GM23338 (cell line): ENCODE measurements around the gene YJEFN3. TPM values are rescaled to one million over a fixed set of nuclear protein-coding genes. Genes with fewer than 3 reads are reported as not detected.

ENCODE experiments used
- ATAC-seq: fragments of 200-7000 bp; cut with Tn5 transposase; 3 replicates; pipeline ENCODE4 v1.9.1; 2020
- DNase-seq: peaks from one replicate; pipeline ENCODE4 v3.0.0-alpha.2; 2015; ENCODE audit warnings: low spot score
- H2AFZ ChIP-seq: fragments of 200-600 bp; sonication (generic); 2 replicates; pipeline ENCODE4 v1.8.0; 2016; ENCODE audit warnings: antibody characterized with exemption, mild to moderate bottlenecking, moderate library complexity
- H3F3A ChIP-seq: fragments of 200-600 bp; sonication (generic); replicated peaks from 2 replicates; pipeline ENCODE4 v1.8.0; 2017; ENCODE audit warnings: antibody characterized with exemption, mixed run types, low read depth
- H3K27ac ChIP-seq: fragments of 200-600 bp; sonication (generic); 2 replicates; pipeline ENCODE4 v1.6.1; 2016; ENCODE audit warnings: low read depth
- H3K27me3 ChIP-seq: fragments of 200-600 bp; sonication (generic); 2 replicates; pipeline ENCODE4 v1.8.0; 2016; ENCODE audit warnings: mild to moderate bottlenecking, mixed run types, moderate library complexity; ENCODE audit not compliant: insufficient read depth
- H3K36me3 ChIP-seq: fragments of 200-600 bp; sonication (generic); 2 replicates; pipeline ENCODE4 v1.8.0; 2016; ENCODE audit warnings: mild to moderate bottlenecking; ENCODE audit not compliant: insufficient read depth
- H3K4me1 ChIP-seq: fragments of 200-600 bp; sonication (generic); 2 replicates; pipeline ENCODE4 v1.8.0; 2016; ENCODE audit warnings: mild to moderate bottlenecking, moderate library complexity; ENCODE audit not compliant: insufficient read depth
- H3K4me2 ChIP-seq: fragments of 200-600 bp; sonication (generic); 2 replicates; pipeline ENCODE4 v1.7.1; 2017; ENCODE audit warnings: mixed run types
- H3K4me3 ChIP-seq: fragments of 200-600 bp; sonication (generic); 2 replicates; pipeline ENCODE4 v1.6.1; 2016; ENCODE audit warnings: mixed run types
- H3K79me2 ChIP-seq: fragments of 200-600 bp; sonication (generic); replicated peaks from 2 replicates; pipeline ENCODE4 v1.8.0; 2017; ENCODE audit warnings: mild to moderate bottlenecking; ENCODE audit not compliant: insufficient read depth
- H3K9me2 ChIP-seq: fragments of 200-600 bp; sonication (generic); 2 replicates; pipeline ENCODE4 v1.8.0; 2017; ENCODE audit not compliant: insufficient read depth
- H4K20me1 ChIP-seq: fragments of 200-600 bp; sonication (generic); replicated peaks from 2 replicates; pipeline ENCODE4 v1.8.0; 2017; ENCODE audit warnings: mild to moderate bottlenecking; ENCODE audit not compliant: insufficient read depth
- H3K27ac Mint-ChIP-seq: 2 replicates; pipeline ENCODE4 v1.8.0; 2020; ENCODE audit warnings: inconsistent platforms, mild to moderate bottlenecking, moderate library complexity, mixed read lengths
- H3K27me3 Mint-ChIP-seq: 3 replicates; pipeline ENCODE4 v1.8.0; 2022; ENCODE audit warnings: low read depth, mild to moderate bottlenecking, moderate library complexity, mixed read lengths, inconsistent platforms; ENCODE audit not compliant: insufficient read depth, poor library complexity
- H3K36me3 Mint-ChIP-seq: 3 replicates; pipeline ENCODE4 v1.8.0; 2021; ENCODE audit warnings: low read depth, mild to moderate bottlenecking, inconsistent platforms, moderate library complexity, mixed read lengths
- H3K4me1 Mint-ChIP-seq: 3 replicates; pipeline ENCODE4 v1.8.0; 2020; ENCODE audit warnings: mild to moderate bottlenecking, inconsistent platforms, mixed read lengths
- H3K4me3 Mint-ChIP-seq: 3 replicates; pipeline ENCODE4 v1.8.0; 2021; ENCODE audit warnings: moderate library complexity, mild to moderate bottlenecking, inconsistent platforms, mixed read lengths
- H3K9me3 Mint-ChIP-seq: 3 replicates; pipeline ENCODE4 v1.8.0; 2020; ENCODE audit warnings: moderate library complexity, mild to moderate bottlenecking, inconsistent platforms, mixed read lengths
- CREB1 ChIP-seq: fragments of 250-450 bp; sonication (Bioruptor Pico); IDR thresholded peaks from 2 replicates; pipeline ENCODE4 v1.5.0; 2020; ENCODE audit warnings: low read depth, mild to moderate bottlenecking, moderate library complexity
- ETS1 ChIP-seq: IDR thresholded peaks from 2 replicates; pipeline ENCODE4 v1.6.1; 2016; ENCODE audit warnings: antibody characterized with exemption
- EZH2 ChIP-seq: fragments of 200-600 bp; sonication (generic); IDR thresholded peaks from one replicate; pipeline ENCODE4 v1.8.0; 2017; ENCODE audit warnings: antibody characterized with exemption, mild to moderate bottlenecking, low read depth; ENCODE audit not compliant: unreplicated experiment
- EZH2phosphoT487 ChIP-seq: fragments of 200-600 bp; sonication (generic); IDR thresholded peaks from one replicate; pipeline ENCODE4 v1.8.1; 2018; ENCODE audit warnings: antibody characterized with exemption; ENCODE audit not compliant: unreplicated experiment
- JUNB ChIP-seq: IDR thresholded peaks from one replicate; pipeline ENCODE4 v1.6.1; 2016; ENCODE audit warnings: antibody characterized with exemption; ENCODE audit not compliant: unreplicated experiment
- NANOG ChIP-seq: IDR thresholded peaks from 2 replicates; pipeline ENCODE4 v1.6.1; 2016; ENCODE audit warnings: antibody characterized with exemption, borderline replicate concordance
- POLR2AphosphoS5 ChIP-seq: IDR thresholded peaks from 2 replicates; pipeline ENCODE4 v1.6.1; 2016; ENCODE audit warnings: antibody characterized with exemption, low read depth
- REST ChIP-seq: IDR thresholded peaks from one replicate; pipeline ENCODE4 v1.6.1; 2018; ENCODE audit warnings: antibody characterized with exemption; ENCODE audit not compliant: unreplicated experiment
- STAT1 ChIP-seq: IDR thresholded peaks from one replicate; pipeline ENCODE4 v1.6.1; 2016; ENCODE audit warnings: antibody characterized with exemption; ENCODE audit not compliant: unreplicated experiment
- ZNF114 ChIP-seq: fragments of 250-450 bp; sonication (Bioruptor Pico); IDR thresholded peaks from 2 replicates; pipeline ENCODE4 v1.5.0; 2020; ENCODE audit warnings: mild to moderate bottlenecking, moderate library complexity
- ZNF331 ChIP-seq: fragments of 250-450 bp; sonication (Bioruptor Pico); IDR thresholded peaks from 2 replicates; pipeline ENCODE4 v1.5.0; 2020; ENCODE audit warnings: low read depth, mild to moderate bottlenecking, moderate library complexity
- ZNF462 ChIP-seq: fragments of 250-450 bp; sonication (Bioruptor Pico); IDR thresholded peaks from 2 replicates; pipeline ENCODE4 v1.5.0; 2020; ENCODE audit warnings: mild to moderate bottlenecking, moderate library complexity
- polyA plus RNA-seq: library from polyadenylated mRNA; unstranded; fragments of >200 nt; fragmentation: Nextera tagmentation; extraction: Ambion mirVana; gene quantifications from 2 replicates; pipeline ENCODE4 v1.2.1, GENCODE V29; 2016
- total RNA-seq: library from RNA; depleted of rRNA; stranded (reverse); fragments of >200 nt; shearing (Covaris generic); gene quantifications from 2 replicates; pipeline ENCODE4 v1.2.3, GENCODE V29; 2014
- TF ChIP-seq, protein P1 (sequence below), 2 experiments: fragments of 200-600 bp in 1 of 2; sonication (generic) in 1 of 2; conservative IDR thresholded peaks; 2 replicates each; pipeline versions ENCODE4 v1.5.1 to v1.6.1; 2016 to 2017; ENCODE audit warnings: antibody characterized with exemption in 2 of 2, low read depth in 2 of 2, mild to moderate bottlenecking in 2 of 2, moderate library complexity in 1 of 2

Gene YJEFN3
- total and polyA plus RNA-seq, 2 experiments from 2014 or later: 3.5 to 6.5 TPM

- ATAC-seq (no peak), DNase-seq (no peak)
- no peak overlapping the region for H3K4me3 ChIP-seq
- no peak overlapping the region for H3K4me2 ChIP-seq
- Mint-ChIP-seq H3K27ac (no peak overlapping the region; the same call in 1 of the 2 replicates), H3K27me3 (peaks cover 26% of the 10 kb centered on the region), H3K4me3 (no peak overlapping the region), H3K9me3 (no peaks in the 10 kb centered on the region), H3K4me1 (peaks cover 36% of the 10 kb centered on the region), H3K36me3 (peaks cover 56% of the 10 kb centered on the region)
- H3F3A ChIP-seq: peaks cover 20% of the 10 kb centered on the region
- peaks cover 27% of the 10 kb centered on the region for H4K20me1 ChIP-seq
- peaks cover 22% of the 10 kb centered on the region for H3K4me1 ChIP-seq
- H3K36me3 ChIP-seq: peaks cover 11% of the 10 kb centered on the region; the same call in 1 of the 2 replicates
- no peaks in the 10 kb centered on the region for H3K9me2 ChIP-seq
- no peak overlapping the region for H2AFZ ChIP-seq
- H3K79me2 ChIP-seq: peaks cover 33% of the 10 kb centered on the region
- H3K27ac ChIP-seq: no peak overlapping the region
- no peak for TF ChIP-seq NANOG
- no peak for TF ChIP-seq POLR2AphosphoS5
- TF ChIP-seq EZH2: no peak
- no peak for TF ChIP-seq STAT1
- no peak for TF ChIP-seq ETS1
- TF ChIP-seq, protein P1, sequence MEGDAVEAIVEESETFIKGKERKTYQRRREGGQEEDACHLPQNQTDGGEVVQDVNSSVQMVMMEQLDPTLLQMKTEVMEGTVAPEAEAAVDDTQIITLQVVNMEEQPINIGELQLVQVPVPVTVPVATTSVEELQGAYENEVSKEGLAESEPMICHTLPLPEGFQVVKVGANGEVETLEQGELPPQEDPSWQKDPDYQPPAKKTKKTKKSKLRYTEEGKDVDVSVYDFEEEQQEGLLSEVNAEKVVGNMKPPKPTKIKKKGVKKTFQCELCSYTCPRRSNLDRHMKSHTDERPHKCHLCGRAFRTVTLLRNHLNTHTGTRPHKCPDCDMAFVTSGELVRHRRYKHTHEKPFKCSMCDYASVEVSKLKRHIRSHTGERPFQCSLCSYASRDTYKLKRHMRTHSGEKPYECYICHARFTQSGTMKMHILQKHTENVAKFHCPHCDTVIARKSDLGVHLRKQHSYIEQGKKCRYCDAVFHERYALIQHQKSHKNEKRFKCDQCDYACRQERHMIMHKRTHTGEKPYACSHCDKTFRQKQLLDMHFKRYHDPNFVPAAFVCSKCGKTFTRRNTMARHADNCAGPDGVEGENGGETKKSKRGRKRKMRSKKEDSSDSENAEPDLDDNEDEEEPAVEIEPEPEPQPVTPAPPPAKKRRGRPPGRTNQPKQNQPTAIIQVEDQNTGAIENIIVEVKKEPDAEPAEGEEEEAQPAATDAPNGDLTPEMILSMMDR (conservative IDR thresholded peaks at IDR 0.05; ENCODE audit: low read depth in 2 of 2): no peak
- TF ChIP-seq REST: no peak
- no peak for TF ChIP-seq ZNF114 (CRISPR knock-in tag)
- no peak for TF ChIP-seq JUNB
- no peak for TF ChIP-seq ZNF462
- no peak for TF ChIP-seq CREB1 (CRISPR knock-in tag)
- no peak for TF ChIP-seq ZNF331 (CRISPR knock-in tag)
- no peak for TF ChIP-seq EZH2phosphoT487
- H3K27me3 ChIP-seq: no peaks in the 10 kb centered on the region
Measured at GRCh38 chr19:19492026-19492610, 36.6 kb upstream of the YJEFN3 start.
